NOMO-1 treated with dmso at 0.1 percent for 144 hours (cell line): ENCODE results near the gene GRIA3.
"Not testable (repeated sequence)": the region's sequence is repeated elsewhere in the genome, so short reads cannot be mapped to it uniquely, and the experiment has no call there.

Experiments
- DNase-seq: peaks from one replicate; lab custom pipeline; 2025; ENCODE audit not compliant: unreplicated experiment; lab: John Stamatoyannopoulos, UW

Gene GRIA3

GRCh38 chrX:123271902-123272301 lies 87.8 kb downstream of the GRIA3 start:
- no peak for DNase-seq

GRCh38 chrX:123272630-123273029 lies 88.6 kb downstream of the GRIA3 start:
- no peak for DNase-seq

GRCh38 chrX:123274796-123275195 lies 90.7 kb downstream of the GRIA3 start:
- DNase-seq, result no peak

GRCh38 chrX:123277347-123277746 lies 93.3 kb downstream of the GRIA3 start:
- no peak for DNase-seq

DNA sequence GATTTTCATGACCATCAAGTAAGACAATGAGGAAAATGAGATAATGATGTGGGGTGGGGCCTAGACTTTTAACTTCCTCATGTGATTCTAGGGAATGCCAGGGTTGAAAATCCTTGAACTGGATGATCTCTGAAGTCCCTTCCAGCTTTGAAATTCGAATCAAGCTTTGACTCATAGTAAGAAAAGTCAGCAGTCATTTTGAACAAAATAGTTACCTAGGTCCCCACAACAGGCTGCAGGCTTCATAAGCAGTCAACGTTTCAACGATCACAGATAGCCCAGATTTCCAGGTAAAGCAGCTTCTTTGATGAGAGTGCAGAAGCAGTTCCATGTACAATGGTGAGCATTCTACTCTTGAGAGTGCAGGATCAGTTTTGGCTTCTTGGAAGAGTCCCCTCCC lies 93.7 kb downstream of the GRIA3 start:
- no peak for DNase-seq

- no peak for DNase-seq
Observed at GRCh38 chrX:123282241-123282640, 98.2 kb downstream of the GRIA3 start.

GRCh38 chrX:123283407-123283806 lies 99.3 kb downstream of the GRIA3 start:
- DNase-seq, result not testable (repeated sequence)

GRCh38 chrX:123291623-123292022 lies 107.5 kb downstream of the GRIA3 start:
- no peak for DNase-seq

GRCh38 chrX:123298026-123298425 lies 113.9 kb downstream of the GRIA3 start:
- DNase-seq, result no peak

- no peak for DNase-seq
Observed at GRCh38 chrX:123303429-123303828, 119.4 kb downstream of the GRIA3 start.

GRCh38 chrX:123308658-123309057 lies 124.6 kb downstream of the GRIA3 start:
- no peak for DNase-seq

DNA sequence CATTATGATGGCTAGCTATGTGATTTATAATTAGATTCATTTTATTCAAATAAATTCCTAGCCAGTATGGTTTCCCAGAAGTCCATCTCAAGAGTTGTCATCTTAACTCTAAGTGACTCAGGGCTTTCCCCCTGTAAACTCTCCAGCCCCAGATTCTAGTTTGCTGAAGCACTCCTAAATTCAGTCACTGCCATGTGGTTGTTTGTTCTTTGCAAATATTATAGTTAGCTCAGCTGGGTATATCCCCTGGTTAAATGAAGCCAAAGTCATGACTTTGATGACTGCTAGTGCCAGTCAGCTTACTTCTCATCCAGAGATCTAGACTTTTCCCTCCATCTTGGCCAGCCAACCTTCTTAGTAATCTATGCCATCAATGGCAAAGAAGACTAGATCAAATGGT lies 126.0 kb downstream of the GRIA3 start:
- DNase-seq, result no peak

DNA sequence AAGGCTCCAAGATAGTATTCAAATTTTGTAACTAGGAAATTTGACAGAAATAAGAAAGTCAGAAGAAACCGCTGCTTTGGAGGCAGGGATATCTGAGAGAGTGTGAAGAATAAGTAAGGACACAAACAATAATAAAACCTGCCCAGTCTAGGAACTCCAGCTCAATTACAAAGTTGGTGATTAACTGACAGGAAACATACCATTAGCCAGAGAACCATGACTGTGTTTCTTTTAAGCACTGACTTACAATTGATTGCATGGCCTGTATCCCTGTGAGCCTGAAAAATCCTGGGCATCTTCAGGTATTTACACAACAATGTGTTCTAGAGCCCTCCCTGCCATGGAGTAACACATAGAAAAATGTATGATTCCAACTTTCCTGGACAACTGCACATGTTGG lies 127.4 kb downstream of the GRIA3 start:
- DNase-seq, result no peak

DNA sequence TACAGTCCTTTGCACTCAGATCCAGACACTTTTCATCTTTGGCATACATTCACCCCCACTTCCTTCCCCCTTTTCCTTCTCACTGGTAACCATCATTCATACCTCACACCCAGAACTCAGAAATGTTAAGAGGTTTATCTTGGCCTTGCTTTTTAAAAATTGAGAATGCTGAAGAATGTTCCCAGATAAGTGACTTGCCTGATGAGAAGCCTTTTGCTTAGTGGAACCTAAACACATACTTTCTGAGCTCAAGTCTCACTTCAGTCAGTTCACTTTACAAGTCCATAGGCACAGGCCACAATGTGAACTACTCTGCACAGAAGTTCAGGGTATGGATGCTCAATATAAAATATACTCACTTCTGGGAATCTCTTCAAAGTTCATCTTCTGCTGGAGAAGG lies 129.4 kb downstream of the GRIA3 start:
- DNase-seq, result no peak

DNA sequence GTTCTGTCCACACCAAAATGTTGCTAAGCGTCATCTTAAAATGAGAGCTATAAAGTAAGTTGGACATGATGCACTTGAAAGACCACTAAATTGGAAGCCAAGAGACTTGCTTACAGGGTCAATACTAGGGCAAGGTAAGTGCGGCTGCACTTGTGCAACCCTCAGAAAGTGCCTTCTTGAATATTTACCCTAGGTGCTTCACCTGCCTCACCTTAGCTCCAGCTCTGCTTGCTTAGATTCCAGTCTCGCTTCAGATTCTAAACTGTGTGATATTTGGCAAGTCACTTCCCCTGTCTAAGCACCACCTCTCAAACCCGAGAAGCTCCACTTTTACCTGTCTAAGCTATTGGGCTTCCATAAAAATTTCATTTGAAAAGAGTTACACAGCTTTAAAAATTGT lies 136.5 kb downstream of the GRIA3 start:
- no peak for DNase-seq

DNA sequence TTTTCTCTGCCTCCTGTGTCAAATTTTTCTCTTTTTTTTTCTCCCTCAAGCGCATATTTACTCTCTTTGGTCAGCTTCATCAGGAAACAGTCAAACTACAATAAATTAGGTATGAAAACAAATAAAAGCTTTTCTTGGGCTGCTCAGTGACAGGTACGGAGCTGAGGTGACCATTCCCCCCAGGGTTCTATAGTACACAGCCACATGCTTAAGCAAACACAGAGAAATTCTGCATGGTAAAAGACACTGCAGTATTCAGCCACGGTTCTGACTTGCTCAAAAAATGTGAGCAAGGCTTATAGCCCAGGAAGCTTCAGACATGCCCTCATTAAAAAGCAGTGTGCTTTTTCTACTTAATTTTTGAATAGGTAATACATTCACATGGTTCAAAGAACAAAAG lies 138.5 kb downstream of the GRIA3 start:
- no peak for DNase-seq

GRCh38 chrX:123324625-123325024 lies 140.5 kb downstream of the GRIA3 start:
- no peak for DNase-seq

DNA sequence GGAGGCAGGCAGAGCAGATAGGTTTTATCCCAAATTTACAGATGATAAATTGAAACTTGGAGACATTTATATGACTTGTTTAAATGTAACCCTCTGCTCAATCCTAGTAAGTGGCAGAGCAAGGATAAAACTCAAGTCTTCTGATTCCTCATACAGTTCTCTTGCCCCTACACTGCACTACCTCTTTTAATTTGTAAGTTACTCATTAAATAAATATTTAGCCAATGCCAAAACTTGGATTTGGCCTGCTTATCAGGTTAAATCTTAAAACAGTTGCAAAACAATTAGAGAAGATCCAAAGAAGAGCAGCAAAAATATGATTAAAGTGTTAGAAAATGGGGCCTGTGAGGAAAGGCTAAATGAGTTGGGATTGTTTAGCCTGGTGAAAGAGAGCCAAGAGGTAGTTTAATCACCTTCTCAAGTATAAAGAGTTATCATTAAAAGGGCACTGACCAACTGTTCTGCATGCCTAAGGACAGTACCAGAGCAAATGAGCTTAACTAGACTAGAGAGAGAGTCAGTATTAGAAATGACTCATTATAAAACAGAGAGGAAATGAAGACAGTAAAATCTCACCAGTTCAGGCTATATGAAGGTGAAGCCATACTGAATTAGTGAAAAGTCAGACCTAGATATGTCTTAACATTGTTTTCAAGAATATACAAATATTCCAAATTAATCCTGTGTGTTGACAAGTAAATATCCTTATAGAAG lies 146.3 kb downstream of the GRIA3 start:
- no peak for DNase-seq

GRCh38 chrX:123331349-123331748 lies 147.3 kb downstream of the GRIA3 start:
- DNase-seq, result no peak

DNA sequence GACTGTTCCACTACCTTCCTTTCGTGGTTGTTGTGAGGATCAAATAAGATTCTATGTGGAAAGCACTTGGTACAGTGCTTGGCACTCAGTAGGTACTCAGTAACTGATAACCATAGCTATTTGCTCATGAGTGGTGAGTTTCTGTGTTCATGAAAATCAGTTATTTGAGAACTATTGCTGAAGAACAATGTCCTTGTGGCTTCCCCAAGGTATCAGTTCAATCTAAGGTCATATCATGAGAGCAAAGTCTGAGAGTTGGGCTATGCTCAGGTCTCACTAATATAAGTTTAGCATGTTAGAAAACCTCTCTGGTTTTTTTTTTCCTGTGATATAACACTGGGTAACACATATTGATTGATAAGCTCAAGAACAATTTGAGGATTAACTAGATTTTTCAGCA lies 147.8 kb downstream of the GRIA3 start:
- DNase-seq, result no peak

DNA sequence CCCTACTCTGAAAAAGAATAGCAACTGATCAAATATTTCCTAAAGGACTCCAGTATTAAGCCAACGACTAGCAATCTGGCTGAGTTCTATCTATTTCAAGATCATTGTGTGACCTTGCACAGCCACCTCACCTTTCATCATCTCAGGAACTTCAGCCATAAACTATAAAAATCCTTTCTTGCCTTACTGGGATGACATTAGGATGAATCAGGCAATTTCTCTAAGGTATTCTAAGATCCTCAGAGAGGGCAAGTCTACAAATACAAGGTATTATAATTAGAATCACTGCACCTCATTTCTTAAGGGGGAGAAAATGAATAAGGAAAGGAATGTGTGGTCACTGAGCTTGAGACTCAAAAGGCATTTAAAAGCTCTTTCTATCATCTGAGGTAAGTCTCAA lies 152.6 kb downstream of the GRIA3 start:
- DNase-seq, result no peak

GRCh38 chrX:123337886-123338639 lies 154.0 kb downstream of the GRIA3 start:
- DNase-seq, result no peak
